TTC549 (cell line): ENCODE measurements around the gene ZBTB32.
A peak's percentile ranks its signal among the peaks of the same experiment; 100 is the strongest.

ENCODE experiments used
- FAIRE-seq: peaks from 2 replicates; lab custom pipeline; 2012; peaks lifted over from hg19 to GRCh38; lab: Jason Lieb, UNC

Gene ZBTB32

GRCh38 chr19:35753634-35754369, 49.4 kb downstream of the ZBTB32 start:
- no peak for FAIRE-seq

GRCh38 chr19:35754370-35755130, 50.2 kb downstream of the ZBTB32 start:
- no peak for FAIRE-seq

- FAIRE-seq, result no peak
Observed at GRCh38 chr19:35755131-35755549, 50.8 kb downstream of the ZBTB32 start.

- FAIRE-seq, result no peak
Observed at GRCh38 chr19:35755550-35756376, 51.4 kb downstream of the ZBTB32 start.

GRCh38 chr19:35756377-35757230, 52.2 kb downstream of the ZBTB32 start, which contains the start of gene HSPB6:
TSS of gene HSPB6 (minus strand) at chr19:35757029. CDS start at chr19:35757008, 21 bp downstream.
- no peak for FAIRE-seq

- no peak for FAIRE-seq
Observed at GRCh38 chr19:35757231-35757748, 52.9 kb downstream of the ZBTB32 start.

- peak; percentile 96 for FAIRE-seq
Observed at GRCh38 chr19:35757749-35758608, 53.6 kb downstream of the ZBTB32 start, which contains the start of gene PROSER3. TSS of gene PROSER3 (plus strand) at chr19:35758176. CDS start at chr19:35758216, 40 bp downstream.

GRCh38 chr19:35759697-35760096, 55.3 kb downstream of the ZBTB32 start:
- no peak for FAIRE-seq

GRCh38 chr19:35760711-35761349, 56.5 kb downstream of the ZBTB32 start:
- no peak for FAIRE-seq

GRCh38 chr19:35764432-35765315, 60.3 kb downstream of the ZBTB32 start:
- no peak for FAIRE-seq
